ENCODE data around the gene RBMS1.

- TF ChIP-seq, protein P1, sequence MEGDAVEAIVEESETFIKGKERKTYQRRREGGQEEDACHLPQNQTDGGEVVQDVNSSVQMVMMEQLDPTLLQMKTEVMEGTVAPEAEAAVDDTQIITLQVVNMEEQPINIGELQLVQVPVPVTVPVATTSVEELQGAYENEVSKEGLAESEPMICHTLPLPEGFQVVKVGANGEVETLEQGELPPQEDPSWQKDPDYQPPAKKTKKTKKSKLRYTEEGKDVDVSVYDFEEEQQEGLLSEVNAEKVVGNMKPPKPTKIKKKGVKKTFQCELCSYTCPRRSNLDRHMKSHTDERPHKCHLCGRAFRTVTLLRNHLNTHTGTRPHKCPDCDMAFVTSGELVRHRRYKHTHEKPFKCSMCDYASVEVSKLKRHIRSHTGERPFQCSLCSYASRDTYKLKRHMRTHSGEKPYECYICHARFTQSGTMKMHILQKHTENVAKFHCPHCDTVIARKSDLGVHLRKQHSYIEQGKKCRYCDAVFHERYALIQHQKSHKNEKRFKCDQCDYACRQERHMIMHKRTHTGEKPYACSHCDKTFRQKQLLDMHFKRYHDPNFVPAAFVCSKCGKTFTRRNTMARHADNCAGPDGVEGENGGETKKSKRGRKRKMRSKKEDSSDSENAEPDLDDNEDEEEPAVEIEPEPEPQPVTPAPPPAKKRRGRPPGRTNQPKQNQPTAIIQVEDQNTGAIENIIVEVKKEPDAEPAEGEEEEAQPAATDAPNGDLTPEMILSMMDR (IDR thresholded peaks at IDR 0.05), result peak in 1 of 4 experiments; percentile 24
- TF ChIP-seq POLR2A (IDR thresholded peaks at IDR 0.05), result no peak
These were observed 140.4 kb downstream of the RBMS1 start for GRCh38 chr2:160353166-160353565.
